Osteocyte (in vitro differentiated cells): ENCODE data around the gene SPINT2. TPM values are rescaled to one million over a fixed set of nuclear protein-coding genes. Genes with fewer than 3 reads are reported as not detected.
A peak's percentile ranks its signal among the peaks of the same experiment; 100 is the strongest.

Experiments used
- DNase-seq: peaks from one replicate; pipeline ENCODE4 v3.0.0; 2021; ENCODE audit warnings: mixed read lengths; ENCODE audit not compliant: unreplicated experiment; ENCODE audit errors: extremely low spot score
- H3K27ac Mint-ChIP-seq: one replicate; pipeline ENCODE4 v1.8.0; 2021; ENCODE audit warnings: mild to moderate bottlenecking, mixed read lengths; ENCODE audit not compliant: unreplicated experiment
- H3K27me3 Mint-ChIP-seq: one replicate; pipeline ENCODE4 v1.8.0; 2021; ENCODE audit warnings: mixed read lengths; ENCODE audit not compliant: unreplicated experiment
- H3K36me3 Mint-ChIP-seq: one replicate; pipeline ENCODE4 v1.8.0; 2021; ENCODE audit warnings: mixed read lengths; ENCODE audit not compliant: unreplicated experiment
- H3K4me1 Mint-ChIP-seq: one replicate; pipeline ENCODE4 v1.8.0; 2021; ENCODE audit warnings: mixed read lengths; ENCODE audit not compliant: unreplicated experiment
- H3K4me3 Mint-ChIP-seq: one replicate; pipeline ENCODE4 v1.8.0; 2021; ENCODE audit warnings: mild to moderate bottlenecking, moderate library complexity, mixed read lengths; ENCODE audit not compliant: unreplicated experiment
- H3K9me3 Mint-ChIP-seq: one replicate; pipeline ENCODE4 v1.8.0; 2021; ENCODE audit warnings: mixed read lengths; ENCODE audit not compliant: unreplicated experiment
- CTCF ChIP-seq: fragments of 200-600 bp; sonication (generic); IDR thresholded peaks from 2 replicates; pipeline ENCODE4 v1.5.0; 2021; ENCODE audit warnings: antibody characterized with exemption, mild to moderate bottlenecking, moderate library complexity
- long read RNA-seq: library from polyadenylated mRNA; unstranded; transcript quantifications from one replicate; pipeline ENCODE4 v2.0.0, GENCODE V29; 2021
- total RNA-seq: library from RNA; stranded (reverse); gene quantifications from 2 replicates; pipeline ENCODE4 v1.2.1, GENCODE V29; 2021

Gene SPINT2
- total RNA-seq: 29.5 and 30.4 TPM in 2 replicates
- long read RNA-seq, transcript SPINT2-201 (7 exons, 1,802 nt): major isoform, 72 of 76 reads
- long read RNA-seq, partial matches to known transcripts: 0 of 76 reads
- long read RNA-seq, other reads (novel, unspliced or antisense): 4 of 76 reads

- Mint-ChIP-seq H3K27ac (peak within 1 kb of the TSS; percentile 72), H3K36me3 (no peaks in the 10 kb centered on the region), H3K27me3 (no peaks in the 10 kb centered on the region), H3K9me3 (no peaks in the 10 kb centered on the region), H3K4me3 (peak within 1 kb of the TSS; percentile 67), H3K4me1 (peaks cover 47% of the 10 kb centered on the region)
- DNase-seq: no peak
- no peak for TF ChIP-seq CTCF
Measured at GRCh38 chr19:38264486-38265212, at the start of gene SPINT2. Gene SPINT2 (plus strand): TSS chr19:38264573. CDS start chr19:38264893, 320 bp downstream.

GRCh38 chr19:38216785-38217641 is 47.4 kb upstream of the SPINT2 start:
- Mint-ChIP-seq H3K9me3 (no peaks in the 10 kb centered on the region), H3K27me3 (no peaks in the 10 kb centered on the region), H3K27ac (no peak overlapping the region), H3K4me3 (no peak overlapping the region), H3K36me3 (no peaks in the 10 kb centered on the region), H3K4me1 (peaks cover 2% of the 10 kb centered on the region)
- no peak for DNase-seq
- TF ChIP-seq CTCF: no peak

- H3K36me3 Mint-ChIP-seq: no peaks in the 10 kb centered on the region
- peaks cover 2% of the 10 kb centered on the region for H3K4me1 Mint-ChIP-seq
- TF ChIP-seq CTCF: no peak
- no peaks in the 10 kb centered on the region for H3K9me3 Mint-ChIP-seq
- no peak overlapping the region for H3K27ac Mint-ChIP-seq
- no peaks in the 10 kb centered on the region for H3K27me3 Mint-ChIP-seq
- DNase-seq: no peak
- H3K4me3 Mint-ChIP-seq: no peak overlapping the region
Measured at GRCh38 chr19:38218204-38218603, 46.2 kb upstream of the SPINT2 start.

- peaks cover 9% of the 10 kb centered on the region for H3K4me1 Mint-ChIP-seq
- no peaks in the 10 kb centered on the region for H3K9me3 Mint-ChIP-seq
- H3K27me3 Mint-ChIP-seq: no peaks in the 10 kb centered on the region
- TF ChIP-seq CTCF: no peak
- no peaks in the 10 kb centered on the region for H3K36me3 Mint-ChIP-seq
- H3K4me3 Mint-ChIP-seq: no peak overlapping the region
- H3K27ac Mint-ChIP-seq: no peak overlapping the region
- DNase-seq: no peak
Measured at GRCh38 chr19:38219221-38219620, 45.2 kb upstream of the SPINT2 start.

GRCh38 chr19:38221421-38221820 is 43.0 kb upstream of the SPINT2 start:
- H3K27me3 Mint-ChIP-seq: no peaks in the 10 kb centered on the region
- H3K4me3 Mint-ChIP-seq: no peak overlapping the region
- peaks cover 13% of the 10 kb centered on the region for H3K4me1 Mint-ChIP-seq
- TF ChIP-seq CTCF: no peak
- no peak overlapping the region for H3K27ac Mint-ChIP-seq
- no peak for DNase-seq
- no peaks in the 10 kb centered on the region for H3K36me3 Mint-ChIP-seq
- H3K9me3 Mint-ChIP-seq: no peaks in the 10 kb centered on the region
